ENCODE results near the gene PLA2G4B. TPM values are rescaled to one million over a fixed set of nuclear protein-coding genes. Genes with fewer than 3 reads are reported as not detected.

The PLA2G4B gene
- polyA plus RNA-seq, 2 donors: 31.6 to 48.1 TPM

DNA sequence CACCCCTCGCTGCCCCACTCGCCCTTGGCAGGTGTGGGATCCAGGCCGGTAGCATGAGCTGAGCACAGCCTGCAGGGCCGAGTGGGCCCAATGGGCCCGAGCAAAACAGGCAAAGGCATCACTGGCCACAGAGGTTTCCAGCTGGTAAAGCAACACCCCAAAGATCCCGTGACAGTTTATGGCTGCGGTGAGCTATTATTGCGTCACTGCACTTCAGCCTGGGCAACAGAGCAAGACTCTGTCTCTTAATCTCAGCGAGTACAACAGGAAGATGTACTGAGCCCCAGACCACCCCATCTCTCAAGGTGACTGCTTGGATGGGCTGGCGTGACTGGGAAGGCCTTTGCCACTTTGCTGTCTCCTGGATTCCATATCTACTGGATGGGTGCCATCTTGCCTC lies 6.4 kb upstream of the PLA2G4B start:
- H3K36me3 ChIP-seq (ENCODE audit: control insufficient read depth in 2 of 2, insufficient read depth in 2 of 2, low read length in 1 of 2): peaks cover 4 to 37% of the 10 kb centered on the region in 2 donors
- H3K9me3 ChIP-seq (ENCODE audit: control insufficient read depth in 2 of 2, insufficient read depth in 1 of 2, low read depth in 1 of 2, low read length in 1 of 2): no peaks in the 10 kb centered on the region
- WGBS, 2 donors: 83 to 88% methylated on average over 10 of the region's 10 CpGs
- H3K27me3 ChIP-seq (ENCODE audit: control insufficient read depth in 1 of 2, insufficient read depth in 2 of 2, low read length in 2 of 2): no peaks in the 10 kb centered on the region
- H3K4me3 ChIP-seq (ENCODE audit: low read depth in 1 of 2, low read length in 2 of 2): no peak overlapping the region
- H3K27ac ChIP-seq (ENCODE audit: low read depth in 2 of 2, low read length in 1 of 2): peak overlapping the region; percentile 87 to 92
- peaks cover 9 to 59% of the 10 kb centered on the region in 2 donors for H3K4me1 ChIP-seq (ENCODE audit: control insufficient read depth in 2 of 2, insufficient read depth in 2 of 2, low read length in 1 of 2)

DNA sequence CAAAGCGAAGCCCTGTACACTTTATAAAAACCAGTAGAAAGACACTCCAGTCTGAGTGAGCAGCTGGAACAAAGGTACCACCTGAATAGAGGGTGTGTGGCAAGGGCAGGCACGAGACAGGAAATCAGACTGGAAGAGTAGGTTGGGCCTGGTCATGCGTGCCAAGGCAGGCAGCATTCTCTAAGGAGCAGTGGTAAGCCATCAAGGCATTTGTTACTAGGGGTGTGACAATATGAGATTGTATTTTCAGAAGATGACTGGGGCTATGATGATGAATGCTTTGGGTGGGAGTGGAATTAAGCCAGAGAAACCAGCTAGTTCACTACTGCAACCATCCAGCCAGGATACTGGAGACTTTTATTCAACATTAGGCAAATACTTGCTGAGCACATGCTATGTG lies 5.8 kb upstream of the PLA2G4B start:
- Histone ChIP-seq H3K36me3 (ENCODE audit: control insufficient read depth in 2 of 2, insufficient read depth in 2 of 2, low read length in 1 of 2) (peaks cover 5 to 37% of the 10 kb centered on the region in 2 donors), H3K27me3 (ENCODE audit: control insufficient read depth in 1 of 2, insufficient read depth in 2 of 2, low read length in 2 of 2) (no peaks in the 10 kb centered on the region), H3K4me1 (ENCODE audit: control insufficient read depth in 2 of 2, insufficient read depth in 2 of 2, low read length in 1 of 2) (peaks cover 9 to 61% of the 10 kb centered on the region in 2 donors), H3K27ac (ENCODE audit: low read depth in 2 of 2, low read length in 1 of 2) (peak overlapping the region; percentile 87 to 92), H3K9me3 (ENCODE audit: control insufficient read depth in 2 of 2, insufficient read depth in 1 of 2, low read depth in 1 of 2, low read length in 1 of 2) (no peaks in the 10 kb centered on the region), H3K4me3 (ENCODE audit: low read depth in 1 of 2, low read length in 2 of 2) (no peak overlapping the region)
- 42 to 58% methylated on average over 3 of the region's 3 CpGs for WGBS, 2 donors

DNA sequence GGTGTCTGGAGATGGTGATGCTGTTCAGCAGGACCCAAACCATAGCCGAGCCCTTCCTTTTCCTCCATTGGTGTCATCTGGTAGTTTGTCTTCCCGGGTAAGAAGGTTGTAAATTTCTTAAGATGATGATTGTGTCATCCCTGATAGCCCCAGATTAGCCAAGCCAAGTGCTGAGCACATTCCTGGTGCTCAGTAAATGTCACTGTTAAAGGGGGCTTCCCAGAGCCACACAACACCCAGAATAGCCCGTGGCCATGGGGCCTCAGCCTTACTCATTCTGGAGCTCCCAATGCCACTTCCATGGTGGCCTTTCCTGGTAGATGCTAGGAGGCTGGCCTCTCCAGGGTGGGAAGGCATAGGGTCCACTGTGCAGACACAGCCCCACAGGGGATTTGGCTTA lies 4.6 kb upstream of the PLA2G4B start:
- no peaks in the 10 kb centered on the region for H3K27me3 ChIP-seq (ENCODE audit: control insufficient read depth in 1 of 2, insufficient read depth in 2 of 2, low read length in 2 of 2)
- H3K4me1 ChIP-seq (ENCODE audit: control insufficient read depth in 2 of 2, insufficient read depth in 2 of 2, low read length in 1 of 2): peaks cover 9 to 70% of the 10 kb centered on the region in 2 donors
- 84 to 91% methylated on average over 3 of the region's 3 CpGs for WGBS, 2 donors
- peak overlapping the region in 1 of 2 donors; percentile 50 for H3K27ac ChIP-seq (ENCODE audit: low read depth in 2 of 2, low read length in 1 of 2)
- peaks cover 5 to 37% of the 10 kb centered on the region in 2 donors for H3K36me3 ChIP-seq (ENCODE audit: control insufficient read depth in 2 of 2, insufficient read depth in 2 of 2, low read length in 1 of 2)
- H3K4me3 ChIP-seq (ENCODE audit: low read depth in 1 of 2, low read length in 2 of 2): no peak overlapping the region
- no peaks in the 10 kb centered on the region for H3K9me3 ChIP-seq (ENCODE audit: control insufficient read depth in 2 of 2, insufficient read depth in 1 of 2, low read depth in 1 of 2, low read length in 1 of 2)

DNA sequence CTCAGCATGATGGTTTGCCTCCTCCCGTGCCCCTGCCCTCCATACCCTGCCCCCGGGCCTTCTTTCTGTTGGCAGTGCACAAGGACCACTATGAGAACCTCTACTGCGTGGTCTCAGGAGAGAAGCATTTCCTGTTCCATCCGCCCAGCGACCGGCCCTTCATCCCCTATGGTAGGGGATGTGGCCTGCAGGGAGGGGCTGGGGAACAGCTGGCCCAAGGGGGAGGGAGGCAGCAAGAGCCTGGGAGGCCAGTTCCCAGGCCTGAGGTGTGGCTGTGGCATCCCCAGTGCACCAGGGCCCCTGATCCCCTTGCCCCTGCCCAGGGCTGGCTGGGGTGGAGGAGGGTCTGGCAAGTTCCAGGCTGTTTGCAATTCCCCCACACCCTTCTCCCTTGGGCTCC lies 2.6 kb upstream of the PLA2G4B start:
- H3K4me3 ChIP-seq (ENCODE audit: low read depth in 1 of 2, low read length in 2 of 2): no peak overlapping the region
- H3K9me3 ChIP-seq (ENCODE audit: control insufficient read depth in 2 of 2, insufficient read depth in 1 of 2, low read depth in 1 of 2, low read length in 1 of 2): no peaks in the 10 kb centered on the region
- 75 to 79% methylated on average over 6 of the region's 6 CpGs for WGBS, 2 donors
- no peaks in the 10 kb centered on the region for H3K27me3 ChIP-seq (ENCODE audit: control insufficient read depth in 1 of 2, insufficient read depth in 2 of 2, low read length in 2 of 2)
- peaks cover 5 to 46% of the 10 kb centered on the region in 2 donors for H3K36me3 ChIP-seq (ENCODE audit: control insufficient read depth in 2 of 2, insufficient read depth in 2 of 2, low read length in 1 of 2)
- no peak overlapping the region for H3K27ac ChIP-seq (ENCODE audit: low read depth in 2 of 2, low read length in 1 of 2)
- peaks cover 7 to 64% of the 10 kb centered on the region in 2 donors for H3K4me1 ChIP-seq (ENCODE audit: control insufficient read depth in 2 of 2, insufficient read depth in 2 of 2, low read length in 1 of 2)

DNA sequence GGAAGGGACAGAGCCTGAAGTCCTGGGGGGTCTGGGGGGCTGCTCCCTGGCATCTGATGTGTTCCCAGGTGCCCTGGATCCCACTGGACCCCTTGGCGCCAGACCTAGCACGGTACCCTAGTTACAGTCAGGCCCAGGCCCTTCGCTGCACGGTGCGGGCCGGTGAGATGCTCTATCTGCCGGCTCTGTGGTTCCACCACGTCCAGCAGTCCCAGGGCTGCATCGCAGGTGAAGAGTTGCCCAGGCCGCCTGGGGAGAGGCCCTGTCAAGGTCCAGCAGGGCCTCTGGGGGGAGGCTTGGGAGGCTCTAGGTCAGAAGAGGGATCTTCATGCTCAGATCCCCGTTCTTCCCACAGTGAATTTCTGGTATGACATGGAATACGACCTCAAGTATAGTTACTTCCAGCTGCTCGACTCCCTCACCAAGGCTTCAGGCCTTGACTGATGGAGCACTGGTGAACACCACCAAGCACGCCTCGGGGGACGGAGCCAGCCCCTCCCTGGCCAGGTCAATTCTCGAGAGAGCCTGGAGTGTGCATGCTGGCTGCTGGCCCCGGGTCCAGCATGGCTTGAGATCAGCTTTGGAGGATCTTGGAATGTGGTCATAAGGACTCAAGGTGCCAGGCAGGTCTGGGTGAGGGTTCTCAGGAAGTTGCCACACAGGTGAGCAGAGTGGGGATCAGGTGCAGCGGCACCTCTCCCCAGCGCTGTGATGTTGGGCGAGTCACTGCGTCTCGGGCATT lies 1.8 kb upstream of the PLA2G4B start:
- H3K27ac ChIP-seq (ENCODE audit: low read depth in 2 of 2, low read length in 1 of 2): peak overlapping the region in 1 of 2 donors; percentile 44
- H3K36me3 ChIP-seq (ENCODE audit: control insufficient read depth in 2 of 2, insufficient read depth in 2 of 2, low read length in 1 of 2): peaks cover 5 to 45% of the 10 kb centered on the region in 2 donors
- H3K4me3 ChIP-seq (ENCODE audit: low read depth in 1 of 2, low read length in 2 of 2): no peak overlapping the region
- WGBS, 2 donors: 91 to 92% methylated on average over 23 of the region's 23 CpGs
- no peaks in the 10 kb centered on the region for H3K27me3 ChIP-seq (ENCODE audit: control insufficient read depth in 1 of 2, insufficient read depth in 2 of 2, low read length in 2 of 2)
- peaks cover 7 to 60% of the 10 kb centered on the region in 2 donors for H3K4me1 ChIP-seq (ENCODE audit: control insufficient read depth in 2 of 2, insufficient read depth in 2 of 2, low read length in 1 of 2)
- no peaks in the 10 kb centered on the region for H3K9me3 ChIP-seq (ENCODE audit: control insufficient read depth in 2 of 2, insufficient read depth in 1 of 2, low read depth in 1 of 2, low read length in 1 of 2)

DNA sequence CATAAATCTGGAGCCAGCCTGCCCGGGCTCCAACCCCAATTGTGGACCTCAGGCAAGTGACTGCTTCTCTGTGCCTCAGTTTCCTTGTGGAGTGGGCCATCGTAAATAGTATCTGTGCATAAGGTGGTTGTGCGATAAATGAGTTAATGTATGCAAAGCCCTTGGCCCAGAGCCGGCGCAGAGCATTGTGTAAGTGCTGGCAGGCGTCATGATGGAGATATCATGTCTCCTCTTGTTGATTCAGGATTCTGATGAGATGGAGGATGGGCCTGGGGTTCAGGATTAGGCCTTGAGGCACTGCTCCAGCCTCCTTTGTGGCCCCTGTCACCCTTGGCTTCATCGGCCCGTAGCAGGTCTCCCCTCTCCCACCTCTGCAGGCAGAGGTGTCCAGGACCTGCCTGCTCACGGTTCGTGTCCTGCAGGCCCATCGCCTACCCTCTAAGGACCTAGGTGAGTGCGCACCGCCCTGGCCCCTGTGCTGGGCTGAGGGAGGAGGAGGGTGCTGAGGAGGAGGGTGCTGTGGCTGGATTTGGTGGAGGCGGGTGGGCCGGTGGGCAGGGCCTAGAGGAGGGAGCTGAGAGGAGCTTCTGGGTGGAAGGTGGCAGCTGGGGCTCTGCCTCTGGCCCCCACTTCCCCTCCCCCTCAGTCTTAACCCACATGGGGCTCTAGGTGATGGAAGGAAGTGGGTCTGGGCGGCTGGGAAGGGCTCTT lies 1.3 kb downstream of the PLA2G4B start:
- peaks cover 4 to 37% of the 10 kb centered on the region in 2 donors for H3K4me1 ChIP-seq (ENCODE audit: control insufficient read depth in 2 of 2, insufficient read depth in 2 of 2, low read length in 1 of 2)
- peak overlapping the region in 1 of 2 donors; percentile 15 for H3K27ac ChIP-seq (ENCODE audit: low read depth in 2 of 2, low read length in 1 of 2)
- 73 to 84% methylated on average over 16 of the region's 16 CpGs for WGBS, 2 donors
- H3K36me3 ChIP-seq (ENCODE audit: control insufficient read depth in 2 of 2, insufficient read depth in 2 of 2, low read length in 1 of 2): peaks cover 9 to 58% of the 10 kb centered on the region in 2 donors
- no peaks in the 10 kb centered on the region for H3K9me3 ChIP-seq (ENCODE audit: control insufficient read depth in 2 of 2, insufficient read depth in 1 of 2, low read depth in 1 of 2, low read length in 1 of 2)
- no peaks in the 10 kb centered on the region for H3K27me3 ChIP-seq (ENCODE audit: control insufficient read depth in 1 of 2, insufficient read depth in 2 of 2, low read length in 2 of 2)
- peak overlapping the region; percentile 8 to 9 for H3K4me3 ChIP-seq (ENCODE audit: low read depth in 1 of 2, low read length in 2 of 2)

DNA sequence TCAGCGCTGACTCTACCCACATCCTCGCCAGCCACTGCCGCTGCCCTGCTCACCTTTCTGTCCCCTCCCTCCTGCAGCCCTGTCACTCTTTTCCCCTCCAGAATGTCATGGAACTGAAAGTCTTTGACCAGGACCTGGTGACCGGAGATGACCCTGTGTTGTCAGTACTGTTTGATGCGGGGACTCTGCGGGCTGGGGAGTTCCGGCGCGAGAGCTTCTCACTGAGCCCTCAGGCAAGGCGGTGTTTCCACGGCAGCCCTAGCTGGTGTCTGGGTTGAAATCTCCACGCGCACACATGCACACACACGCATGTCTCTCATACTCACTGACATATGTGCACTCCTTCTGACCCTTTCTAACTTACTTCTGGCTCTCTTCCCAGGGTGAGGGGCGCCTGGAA lies 2.0 kb downstream of the PLA2G4B start:
- WGBS, 2 donors: 78 to 93% methylated on average over 15 of the region's 15 CpGs
- Histone ChIP-seq H3K9me3 (ENCODE audit: control insufficient read depth in 2 of 2, insufficient read depth in 1 of 2, low read depth in 1 of 2, low read length in 1 of 2) (no peaks in the 10 kb centered on the region), H3K27me3 (ENCODE audit: control insufficient read depth in 1 of 2, insufficient read depth in 2 of 2, low read length in 2 of 2) (no peaks in the 10 kb centered on the region), H3K4me3 (ENCODE audit: low read depth in 1 of 2, low read length in 2 of 2) (peak overlapping the region in 1 of 2 donors; percentile 8), H3K27ac (ENCODE audit: low read depth in 2 of 2, low read length in 1 of 2) (no peak overlapping the region), H3K36me3 (ENCODE audit: control insufficient read depth in 2 of 2, insufficient read depth in 2 of 2, low read length in 1 of 2) (peaks cover 9 to 60% of the 10 kb centered on the region in 2 donors), H3K4me1 (ENCODE audit: control insufficient read depth in 2 of 2, insufficient read depth in 2 of 2, low read length in 1 of 2) (peaks cover 1 to 35% of the 10 kb centered on the region in 2 donors)

DNA sequence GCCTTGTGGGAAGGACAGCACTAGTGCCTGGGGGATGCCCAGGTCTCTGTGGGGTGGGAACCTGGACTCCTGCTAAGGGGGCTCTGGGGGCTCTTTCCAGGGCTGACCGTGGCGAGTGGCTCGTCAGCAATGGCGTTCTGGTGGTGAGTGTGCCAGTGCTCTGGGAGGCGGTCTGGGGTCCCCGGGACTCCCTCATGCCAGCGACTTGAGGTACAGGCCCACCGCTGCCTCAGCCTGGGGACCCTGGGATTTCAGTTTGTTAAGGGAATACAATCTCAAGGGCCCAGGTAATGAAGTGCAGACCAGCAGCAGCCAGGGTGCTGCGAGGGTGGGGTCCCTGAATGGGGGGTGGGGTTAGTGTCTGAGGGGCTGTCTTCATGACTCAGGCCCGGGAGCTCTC lies 2.5 kb downstream of the PLA2G4B start:
- H3K4me1 ChIP-seq (ENCODE audit: control insufficient read depth in 2 of 2, insufficient read depth in 2 of 2, low read length in 1 of 2): peaks cover 0 to 35% of the 10 kb centered on the region in 2 donors
- peak overlapping the region in 1 of 2 donors; percentile 8 for H3K4me3 ChIP-seq (ENCODE audit: low read depth in 1 of 2, low read length in 2 of 2)
- peaks cover 14 to 62% of the 10 kb centered on the region in 2 donors for H3K36me3 ChIP-seq (ENCODE audit: control insufficient read depth in 2 of 2, insufficient read depth in 2 of 2, low read length in 1 of 2)

DNA sequence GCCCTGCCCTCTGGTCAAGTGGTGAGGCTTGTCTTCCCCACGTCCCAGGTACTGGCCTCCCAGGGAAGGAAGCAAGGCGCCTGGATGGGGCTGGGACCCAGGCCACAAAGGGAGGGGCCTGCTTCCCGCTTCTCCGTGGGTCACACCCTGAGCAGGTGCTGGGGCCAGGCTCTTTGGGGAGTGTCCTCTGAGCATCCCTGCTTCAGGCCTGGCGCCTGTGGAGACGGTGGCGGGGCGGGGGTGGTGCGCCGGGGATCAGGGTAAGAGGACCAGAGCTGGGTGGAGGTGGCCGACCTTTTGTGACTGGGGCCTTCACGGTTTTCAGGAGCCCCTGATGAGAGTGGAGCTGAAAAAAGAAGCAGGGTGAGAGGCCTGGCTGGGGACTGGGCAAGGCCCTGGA lies 3.6 kb downstream of the PLA2G4B start:
- Histone ChIP-seq H3K27me3 (ENCODE audit: control insufficient read depth in 1 of 2, insufficient read depth in 2 of 2, low read length in 2 of 2) (no peaks in the 10 kb centered on the region), H3K9me3 (ENCODE audit: control insufficient read depth in 2 of 2, insufficient read depth in 1 of 2, low read depth in 1 of 2, low read length in 1 of 2) (no peaks in the 10 kb centered on the region), H3K36me3 (ENCODE audit: control insufficient read depth in 2 of 2, insufficient read depth in 2 of 2, low read length in 1 of 2) (peaks cover 13 to 62% of the 10 kb centered on the region in 2 donors), H3K27ac (ENCODE audit: low read depth in 2 of 2, low read length in 1 of 2) (no peak overlapping the region), H3K4me1 (ENCODE audit: control insufficient read depth in 2 of 2, insufficient read depth in 2 of 2, low read length in 1 of 2) (peaks cover 0 to 27% of the 10 kb centered on the region in 2 donors), H3K4me3 (ENCODE audit: low read depth in 1 of 2, low read length in 2 of 2) (no peak overlapping the region)
- 70 to 75% methylated on average over 12 of the region's 12 CpGs for WGBS, 2 donors

More for the DNA sequence above, 2.5 kb downstream of the PLA2G4B start:
- no peak overlapping the region for H3K27ac ChIP-seq (ENCODE audit: low read depth in 2 of 2, low read length in 1 of 2)
- H3K27me3 ChIP-seq (ENCODE audit: control insufficient read depth in 1 of 2, insufficient read depth in 2 of 2, low read length in 2 of 2): no peaks in the 10 kb centered on the region
- no peaks in the 10 kb centered on the region for H3K9me3 ChIP-seq (ENCODE audit: control insufficient read depth in 2 of 2, insufficient read depth in 1 of 2, low read depth in 1 of 2, low read length in 1 of 2)
- WGBS, 2 donors: 93 to 96% methylated on average over 10 of the region's 10 CpGs

Data from esophagus (tissue), 2 donors.